Measurements from ENCODE around the gene VPS45.
A peak's percentile ranks its signal among the peaks of the same experiment; 100 is the strongest.

Gene VPS45

DNA sequence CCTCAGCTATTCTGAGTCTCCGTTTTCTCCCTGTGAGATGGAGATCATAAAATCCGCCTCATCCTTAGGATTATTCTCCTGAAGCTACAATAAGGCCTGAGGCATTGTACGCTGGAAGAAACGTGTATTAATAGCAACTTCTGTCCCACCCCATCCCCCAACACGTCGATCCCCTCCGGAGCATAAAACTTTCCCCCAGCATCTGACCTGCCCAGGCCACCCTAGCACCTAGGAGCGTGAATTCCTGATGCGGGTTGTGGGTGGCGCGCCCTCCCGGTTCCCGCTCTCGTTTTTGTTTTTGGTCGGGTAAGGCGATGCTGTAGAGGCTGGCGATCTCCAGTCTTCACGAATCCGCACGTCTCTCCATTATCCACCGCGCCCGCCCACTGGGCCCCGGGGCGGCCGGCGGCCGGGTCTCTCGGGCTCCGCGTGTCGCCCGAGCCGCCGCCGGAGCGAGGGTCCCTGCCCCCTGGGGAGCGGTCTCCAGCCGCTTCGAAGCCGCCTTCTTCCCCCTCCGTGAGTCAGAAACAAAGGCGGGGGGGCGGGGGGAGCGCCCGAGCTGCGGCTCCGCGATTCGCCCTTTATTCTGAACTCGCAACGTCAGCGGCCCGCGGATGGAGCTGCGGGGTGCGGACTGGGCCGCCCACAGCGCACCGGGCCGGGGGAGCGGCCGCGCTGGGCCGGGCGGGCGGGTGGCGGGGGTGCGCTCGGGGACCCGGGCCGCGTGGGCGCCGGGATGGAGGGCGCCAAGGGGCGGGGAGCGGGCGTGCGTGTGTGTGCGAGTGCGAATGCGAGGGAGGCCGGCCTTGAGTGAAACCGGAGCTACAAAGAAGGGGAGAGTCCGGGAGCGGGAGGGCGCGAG lies 81.9 kb downstream of the VPS45 start, which contains the start of gene PLEKHO1:
Gene PLEKHO1, plus strand, starts transcription at position 646 of the 862 bp plus-strand sequence. CDS start 342 bp downstream, outside the sequence.
- no peak for DNase-seq (ENCODE audit: extremely low read depth, low read depth)
- TF ChIP-seq, protein P1, sequence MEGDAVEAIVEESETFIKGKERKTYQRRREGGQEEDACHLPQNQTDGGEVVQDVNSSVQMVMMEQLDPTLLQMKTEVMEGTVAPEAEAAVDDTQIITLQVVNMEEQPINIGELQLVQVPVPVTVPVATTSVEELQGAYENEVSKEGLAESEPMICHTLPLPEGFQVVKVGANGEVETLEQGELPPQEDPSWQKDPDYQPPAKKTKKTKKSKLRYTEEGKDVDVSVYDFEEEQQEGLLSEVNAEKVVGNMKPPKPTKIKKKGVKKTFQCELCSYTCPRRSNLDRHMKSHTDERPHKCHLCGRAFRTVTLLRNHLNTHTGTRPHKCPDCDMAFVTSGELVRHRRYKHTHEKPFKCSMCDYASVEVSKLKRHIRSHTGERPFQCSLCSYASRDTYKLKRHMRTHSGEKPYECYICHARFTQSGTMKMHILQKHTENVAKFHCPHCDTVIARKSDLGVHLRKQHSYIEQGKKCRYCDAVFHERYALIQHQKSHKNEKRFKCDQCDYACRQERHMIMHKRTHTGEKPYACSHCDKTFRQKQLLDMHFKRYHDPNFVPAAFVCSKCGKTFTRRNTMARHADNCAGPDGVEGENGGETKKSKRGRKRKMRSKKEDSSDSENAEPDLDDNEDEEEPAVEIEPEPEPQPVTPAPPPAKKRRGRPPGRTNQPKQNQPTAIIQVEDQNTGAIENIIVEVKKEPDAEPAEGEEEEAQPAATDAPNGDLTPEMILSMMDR (IDR thresholded peaks at IDR 0.05; ENCODE audit: low read depth, low read length, missing control alignments) = no peak

GRCh38 chr1:150150133-150151021 lies 82.8 kb downstream of the VPS45 start:
- H3K4me3 ChIP-seq (replicated peaks; ENCODE audit: low read depth, low read length) = peak overlapping the region; percentile 76
- TF ChIP-seq, protein P1 (IDR thresholded peaks at IDR 0.05; ENCODE audit: low read depth, low read length, missing control alignments) = no peak
- DNase-seq (ENCODE audit: extremely low read depth, low read depth) = no peak

More for the DNA sequence above, 81.9 kb downstream of the VPS45 start, which contains the start of gene PLEKHO1:
- H3K4me3 ChIP-seq (replicated peaks; ENCODE audit: low read depth, low read length) = peak within 1 kb of the TSS; percentile 76

DNA sequence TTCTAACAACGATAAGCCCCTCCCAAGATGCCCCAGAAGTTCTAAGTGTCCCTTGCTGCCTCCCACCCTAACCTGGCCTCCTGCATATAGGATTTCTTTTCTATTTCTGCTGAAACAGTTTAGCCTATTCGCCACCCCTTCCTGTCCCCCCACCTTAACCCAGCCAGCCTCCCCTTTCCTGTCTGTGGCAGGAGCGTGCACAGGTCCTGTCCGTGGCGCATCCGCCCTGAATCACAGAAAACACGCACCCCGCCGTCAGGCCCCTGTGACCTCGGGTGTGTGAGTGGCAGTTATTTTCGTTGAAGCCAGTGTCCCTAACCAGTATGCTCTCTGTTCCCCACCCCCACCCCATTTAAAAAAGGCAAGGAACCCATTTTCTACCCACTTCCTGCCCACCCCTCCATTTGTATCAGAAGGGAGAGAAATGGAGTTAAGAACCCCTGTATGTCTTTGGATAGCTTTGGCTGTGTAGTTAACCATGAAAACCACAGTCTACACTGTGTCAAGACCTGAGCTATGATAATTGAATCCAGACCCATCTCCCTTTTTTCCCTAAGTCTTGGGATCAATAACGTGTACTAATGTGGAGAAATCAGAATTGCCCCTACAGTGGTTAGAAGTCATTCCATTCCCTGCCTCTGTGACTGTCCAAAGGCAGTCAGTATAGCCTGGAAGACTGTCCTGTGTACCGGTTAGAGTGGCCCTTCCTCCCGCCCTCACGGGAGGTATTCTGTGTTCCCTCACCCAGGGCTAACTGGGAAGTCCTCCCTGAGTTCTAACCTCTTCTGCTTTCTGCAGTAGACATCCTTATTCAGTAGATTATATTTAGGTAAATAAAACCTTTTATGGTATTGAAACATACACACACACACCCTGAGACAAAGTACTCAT lies 84.0 kb downstream of the VPS45 start:
- no peak for DNase-seq (ENCODE audit: extremely low read depth, low read depth)
- TF ChIP-seq, protein P1 (IDR thresholded peaks at IDR 0.05; ENCODE audit: low read depth, low read length, missing control alignments) = no peak
- H3K4me3 ChIP-seq (replicated peaks; ENCODE audit: low read depth, low read length) = peak overlapping the region; percentile 76

- H3K4me3 ChIP-seq (replicated peaks; ENCODE audit: low read depth, low read length) = 0 out of 2 replicates have a peak overlapping the region, but pooled peaks have one; percentile 76
- TF ChIP-seq, protein P1 (IDR thresholded peaks at IDR 0.05; ENCODE audit: low read depth, low read length, missing control alignments) = no peak
- DNase-seq (ENCODE audit: extremely low read depth, low read depth) = no peak
Observed at GRCh38 chr1:150152182-150152536, 84.6 kb downstream of the VPS45 start.

DNA sequence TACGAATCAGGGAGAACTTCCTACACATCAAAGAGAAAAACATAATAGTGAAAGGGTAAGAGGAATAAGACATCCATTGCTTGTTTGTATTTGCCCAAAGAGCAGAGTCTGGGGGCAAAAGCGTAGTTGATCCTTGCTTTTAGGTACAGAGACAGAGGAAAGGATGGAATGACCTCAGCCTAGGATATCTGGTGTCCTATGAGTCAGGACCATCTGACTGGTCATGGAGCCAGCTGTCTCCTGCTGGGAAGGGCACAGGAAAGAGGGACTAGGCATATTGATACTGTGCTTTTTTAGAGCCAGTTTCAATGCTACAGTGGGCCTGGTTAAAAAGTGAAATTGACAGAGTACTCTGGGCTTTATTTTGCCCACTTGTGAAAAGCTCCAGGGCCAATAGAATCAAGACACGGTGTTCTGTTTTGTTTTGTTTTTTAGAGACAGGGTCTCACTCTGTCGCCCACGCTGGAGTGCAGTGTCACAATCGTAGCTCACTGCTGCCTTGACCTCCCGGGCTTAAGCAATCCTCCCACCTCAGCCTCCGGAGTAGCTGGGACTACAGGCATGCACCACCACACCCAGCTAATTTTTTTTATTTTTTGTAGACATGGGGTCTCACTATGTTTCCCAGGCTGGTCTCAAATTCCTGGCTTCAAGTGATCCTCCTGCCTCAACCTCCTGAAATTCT lies 85.3 kb downstream of the VPS45 start:
- TF ChIP-seq, protein P1 (IDR thresholded peaks at IDR 0.05; ENCODE audit: low read depth, low read length, missing control alignments) = no peak
- no peak for DNase-seq (ENCODE audit: extremely low read depth, low read depth)
- H3K4me3 ChIP-seq (replicated peaks; ENCODE audit: low read depth, low read length) = no peak overlapping the region

All from HFF-Myc (cell line).